ENCODE data around the gene DLD. TPM values are rescaled to one million over a fixed set of nuclear protein-coding genes. Genes with fewer than 3 reads are reported as not detected.

Gene DLD
- polyA plus RNA-seq, 1 donor (not counting 4 experiments of a cell fraction or from before 2014, with no cell fraction given) = 153 TPM

GRCh38 chr7:107915541-107915940 is 24.6 kb downstream of the DLD start:
- peaks cover 19 to 36% of the 10 kb centered on the region in 2 experiments for H3K36me3 ChIP-seq (ENCODE audit: control insufficient read depth in 2 of 2, extremely low read depth in 1 of 2, insufficient read depth in 2 of 2, low read length in 2 of 2)
- H3K9me1 ChIP-seq (ENCODE audit: control insufficient read depth, extremely low read depth, insufficient read depth, low read length) = no peaks in the 10 kb centered on the region
- no peak overlapping the region for H3K9ac ChIP-seq (ENCODE audit: control insufficient read depth, extremely low read depth, insufficient read depth, low read length)
- H4K20me1 ChIP-seq (ENCODE audit: control insufficient read depth, extremely low read depth, insufficient read depth, low read length) = no peaks in the 10 kb centered on the region
- dilution Hi-C loops (cut with MboI; ENCODE audit: extremely low pct_ligation_motif_present, low sequenced_read_pairs) = no loop called here
- H2AFZ ChIP-seq (ENCODE audit: control insufficient read depth, low read length) = no peak overlapping the region
- no peak overlapping the region for H3K4me2 ChIP-seq (ENCODE audit: control insufficient read depth, extremely low read depth, insufficient read depth, low read depth, low read length)
- H3K79me2 ChIP-seq (ENCODE audit: control insufficient read depth, insufficient read depth, low read length) = peaks cover 12% of the 10 kb centered on the region
- FAIRE-seq (no peak), DNase-seq (ENCODE audit: low read depth, low spot score) (no peak)
- peaks cover 5% of the 10 kb centered on the region for H3K4me1 ChIP-seq (ENCODE audit: control insufficient read depth, extremely low read depth, insufficient read depth, low read length)
- no peak overlapping the region for H3K27ac ChIP-seq (ENCODE audit: control insufficient read depth, insufficient read depth, low read length)
- no peaks in the 10 kb centered on the region for H3K9me3 ChIP-seq (ENCODE audit: control insufficient read depth, low read depth, low read length)
- H3K27me3 ChIP-seq (ENCODE audit: control insufficient read depth, extremely low read depth, insufficient read depth, low read length) = no peaks in the 10 kb centered on the region
- no peak overlapping the region for H3K4me3 ChIP-seq (ENCODE audit: control insufficient read depth in 2 of 3, extremely low read depth in 1 of 3, insufficient read depth in 2 of 3, low read depth in 1 of 3, low read length in 3 of 3)
- no peak for TF ChIP-seq EZH2 (IDR thresholded peaks at IDR 0.05; ENCODE audit: low read length)
- TF ChIP-seq, protein P1, sequence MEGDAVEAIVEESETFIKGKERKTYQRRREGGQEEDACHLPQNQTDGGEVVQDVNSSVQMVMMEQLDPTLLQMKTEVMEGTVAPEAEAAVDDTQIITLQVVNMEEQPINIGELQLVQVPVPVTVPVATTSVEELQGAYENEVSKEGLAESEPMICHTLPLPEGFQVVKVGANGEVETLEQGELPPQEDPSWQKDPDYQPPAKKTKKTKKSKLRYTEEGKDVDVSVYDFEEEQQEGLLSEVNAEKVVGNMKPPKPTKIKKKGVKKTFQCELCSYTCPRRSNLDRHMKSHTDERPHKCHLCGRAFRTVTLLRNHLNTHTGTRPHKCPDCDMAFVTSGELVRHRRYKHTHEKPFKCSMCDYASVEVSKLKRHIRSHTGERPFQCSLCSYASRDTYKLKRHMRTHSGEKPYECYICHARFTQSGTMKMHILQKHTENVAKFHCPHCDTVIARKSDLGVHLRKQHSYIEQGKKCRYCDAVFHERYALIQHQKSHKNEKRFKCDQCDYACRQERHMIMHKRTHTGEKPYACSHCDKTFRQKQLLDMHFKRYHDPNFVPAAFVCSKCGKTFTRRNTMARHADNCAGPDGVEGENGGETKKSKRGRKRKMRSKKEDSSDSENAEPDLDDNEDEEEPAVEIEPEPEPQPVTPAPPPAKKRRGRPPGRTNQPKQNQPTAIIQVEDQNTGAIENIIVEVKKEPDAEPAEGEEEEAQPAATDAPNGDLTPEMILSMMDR (optimal IDR thresholded peaks at IDR 0.05 in 1 of 3, IDR thresholded peaks at IDR 0.05 in 1 of 3, conservative IDR thresholded peaks at IDR 0.05 in 1 of 3; ENCODE audit: extremely low read depth in 1 of 3, insufficient read depth in 2 of 3, low read length in 3 of 3) = no peak

DNA sequence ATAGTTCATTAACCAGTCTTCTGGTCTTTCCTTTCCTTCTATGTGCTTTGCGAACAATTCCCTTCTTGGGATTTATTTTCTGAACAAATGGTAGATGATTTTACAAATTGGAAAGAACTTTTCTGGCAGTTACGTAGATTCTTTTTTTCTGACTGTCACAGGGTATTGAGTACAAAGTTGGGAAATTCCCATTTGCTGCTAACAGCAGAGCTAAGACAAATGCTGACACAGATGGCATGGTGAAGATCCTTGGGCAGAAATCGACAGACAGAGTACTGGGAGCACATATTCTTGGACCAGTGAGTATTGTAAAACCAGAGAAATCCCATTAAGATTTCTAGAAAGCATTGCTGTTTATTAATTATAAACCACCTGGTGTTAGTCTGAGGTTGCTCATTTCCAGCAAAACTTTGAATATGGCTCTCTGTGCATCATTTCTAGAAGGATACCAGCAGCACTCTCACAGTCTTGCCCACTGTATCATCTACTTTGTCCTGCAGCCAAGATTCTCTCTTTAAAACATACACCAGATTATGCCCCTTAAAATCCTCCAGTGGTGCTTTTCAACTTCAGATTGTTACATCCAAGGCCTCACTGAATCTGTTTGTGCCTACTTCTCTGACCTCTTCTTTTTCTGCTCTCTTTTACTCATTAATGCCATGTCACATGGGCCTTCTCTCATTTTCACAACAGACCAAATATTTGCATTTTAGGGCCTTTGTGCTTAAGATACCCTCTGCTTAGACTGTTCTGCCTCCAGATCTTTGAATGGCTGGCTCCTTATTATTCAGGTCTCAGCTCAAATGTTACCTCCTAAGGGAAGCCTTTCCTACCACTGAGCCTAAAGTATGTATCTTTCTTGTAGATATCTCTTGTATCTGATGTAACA is 27.0 kb downstream of the DLD start:
- H3K4me2 ChIP-seq (ENCODE audit: control insufficient read depth, extremely low read depth, insufficient read depth, low read depth, low read length) = no peak overlapping the region
- peaks cover 19 to 35% of the 10 kb centered on the region in 2 experiments for H3K36me3 ChIP-seq (ENCODE audit: control insufficient read depth in 2 of 2, extremely low read depth in 1 of 2, insufficient read depth in 2 of 2, low read length in 2 of 2)
- DNase-seq (ENCODE audit: low read depth, low spot score) (no peak), FAIRE-seq (no peak)
- H2AFZ ChIP-seq (ENCODE audit: control insufficient read depth, low read length) = no peak overlapping the region
- no peak overlapping the region for H3K27ac ChIP-seq (ENCODE audit: control insufficient read depth, insufficient read depth, low read length)
- H3K4me3 ChIP-seq (ENCODE audit: control insufficient read depth in 2 of 3, extremely low read depth in 1 of 3, insufficient read depth in 2 of 3, low read depth in 1 of 3, low read length in 3 of 3) = no peak overlapping the region
- no peaks in the 10 kb centered on the region for H4K20me1 ChIP-seq (ENCODE audit: control insufficient read depth, extremely low read depth, insufficient read depth, low read length)
- H3K4me1 ChIP-seq (ENCODE audit: control insufficient read depth, extremely low read depth, insufficient read depth, low read length) = peaks cover 5% of the 10 kb centered on the region
- H3K27me3 ChIP-seq (ENCODE audit: control insufficient read depth, extremely low read depth, insufficient read depth, low read length) = no peaks in the 10 kb centered on the region
- dilution Hi-C loops (cut with MboI; ENCODE audit: extremely low pct_ligation_motif_present, low sequenced_read_pairs) = no loop called here
- H3K9me3 ChIP-seq (ENCODE audit: control insufficient read depth, low read depth, low read length) = no peaks in the 10 kb centered on the region
- no peak for TF ChIP-seq EZH2 (IDR thresholded peaks at IDR 0.05; ENCODE audit: low read length)
- TF ChIP-seq, protein P1 (optimal IDR thresholded peaks at IDR 0.05 in 1 of 3, IDR thresholded peaks at IDR 0.05 in 1 of 3, conservative IDR thresholded peaks at IDR 0.05 in 1 of 3; ENCODE audit: extremely low read depth in 1 of 3, insufficient read depth in 2 of 3, low read length in 3 of 3) = no peak
- peaks cover 8% of the 10 kb centered on the region for H3K79me2 ChIP-seq (ENCODE audit: control insufficient read depth, insufficient read depth, low read length)
- H3K9ac ChIP-seq (ENCODE audit: control insufficient read depth, extremely low read depth, insufficient read depth, low read length) = no peak overlapping the region
- no peaks in the 10 kb centered on the region for H3K9me1 ChIP-seq (ENCODE audit: control insufficient read depth, extremely low read depth, insufficient read depth, low read length)
